ENCODE data around the gene HYDIN.
"Not testable (repeated sequence)": the region's sequence is repeated elsewhere in the genome, so short reads cannot be mapped to it uniquely, and the experiment has no call there.

Gene HYDIN

GRCh38 chr16:71053897-71054609 is 176.5 kb downstream of the HYDIN start:
- not testable (repeated sequence) for H3K9me3 ChIP-seq (replicated peaks in 1 of 11); H3K4me3 ChIP-seq; H3K36me3 ChIP-seq; H3K4me1 ChIP-seq; H3K27ac ChIP-seq; H3K27me3 ChIP-seq; H4K20me1 ChIP-seq; H3K9ac ChIP-seq; H3K4me2 ChIP-seq

GRCh38 chr16:71050307-71050706 is 180.2 kb downstream of the HYDIN start:
- not testable (repeated sequence) for H4K20me1 ChIP-seq; H3K4me3 ChIP-seq; H3K9ac ChIP-seq; H3K4me1 ChIP-seq; H3K27me3 ChIP-seq; H3K36me3 ChIP-seq; H3K9me3 ChIP-seq (replicated peaks in 1 of 11); H3K27ac ChIP-seq; H3K4me2 ChIP-seq

- H3K9me3 ChIP-seq (replicated peaks in 1 of 11); H4K20me1 ChIP-seq; H3K27me3 ChIP-seq; H3K4me2 ChIP-seq; H3K36me3 ChIP-seq; H3K4me3 ChIP-seq; H3K9ac ChIP-seq; H3K4me1 ChIP-seq; H3K27ac ChIP-seq: not testable (repeated sequence)
Observed at GRCh38 chr16:71039368-71040111, 191.0 kb downstream of the HYDIN start.

GRCh38 chr16:71038421-71038820 is 192.1 kb downstream of the HYDIN start:
- H3K4me2 ChIP-seq; H3K9me3 ChIP-seq (replicated peaks in 1 of 11); H3K9ac ChIP-seq; H3K36me3 ChIP-seq; H3K27ac ChIP-seq; H3K4me1 ChIP-seq; H4K20me1 ChIP-seq; H3K4me3 ChIP-seq; H3K27me3 ChIP-seq: not testable (repeated sequence)

GRCh38 chr16:71037987-71038386 is 192.5 kb downstream of the HYDIN start:
- not testable (repeated sequence) for H3K9ac ChIP-seq; H3K36me3 ChIP-seq; H3K27me3 ChIP-seq; H4K20me1 ChIP-seq; H3K4me2 ChIP-seq; H3K4me3 ChIP-seq; H3K27ac ChIP-seq; H3K9me3 ChIP-seq (replicated peaks in 1 of 11); H3K4me1 ChIP-seq

- not testable (repeated sequence) for H3K9me3 ChIP-seq (replicated peaks in 1 of 11); H4K20me1 ChIP-seq; H3K4me2 ChIP-seq; H3K4me1 ChIP-seq; H3K27me3 ChIP-seq; H3K27ac ChIP-seq; H3K4me3 ChIP-seq; H3K9ac ChIP-seq; H3K36me3 ChIP-seq
Observed at GRCh38 chr16:71028032-71028727, 202.3 kb downstream of the HYDIN start.

- not testable (repeated sequence) for H3K9ac ChIP-seq; H3K27ac ChIP-seq; H3K27me3 ChIP-seq; H3K9me3 ChIP-seq (replicated peaks in 1 of 11); H3K4me2 ChIP-seq; H4K20me1 ChIP-seq; H3K4me3 ChIP-seq; H3K4me1 ChIP-seq; H3K36me3 ChIP-seq
Observed at GRCh38 chr16:71027511-71027910, 203.0 kb downstream of the HYDIN start.

- H3K27ac ChIP-seq; H3K4me1 ChIP-seq; H3K9ac ChIP-seq; H3K27me3 ChIP-seq; H3K4me3 ChIP-seq; H3K4me2 ChIP-seq; H3K36me3 ChIP-seq; H3K9me3 ChIP-seq (replicated peaks in 1 of 11); H4K20me1 ChIP-seq: not testable (repeated sequence)
Observed at GRCh38 chr16:71023851-71024439, 206.6 kb downstream of the HYDIN start.

GRCh38 chr16:71021961-71022537 is 208.5 kb downstream of the HYDIN start:
- H3K27me3 ChIP-seq; H3K27ac ChIP-seq; H3K36me3 ChIP-seq; H3K9me3 ChIP-seq (replicated peaks in 1 of 11); H3K4me3 ChIP-seq; H3K4me2 ChIP-seq; H3K4me1 ChIP-seq; H3K9ac ChIP-seq; H4K20me1 ChIP-seq: not testable (repeated sequence)

- H3K9me3 ChIP-seq (replicated peaks in 1 of 11); H3K27ac ChIP-seq; H3K4me1 ChIP-seq; H3K27me3 ChIP-seq; H3K4me3 ChIP-seq; H3K36me3 ChIP-seq; H3K9ac ChIP-seq; H3K4me2 ChIP-seq; H4K20me1 ChIP-seq: not testable (repeated sequence)
Observed at GRCh38 chr16:71019067-71019682, 211.3 kb downstream of the HYDIN start.

- H3K27ac ChIP-seq; H3K9ac ChIP-seq; H3K4me1 ChIP-seq; H3K27me3 ChIP-seq; H3K4me3 ChIP-seq; H3K4me2 ChIP-seq; H3K9me3 ChIP-seq (replicated peaks in 1 of 11); H3K36me3 ChIP-seq; H4K20me1 ChIP-seq: not testable (repeated sequence)
Observed at GRCh38 chr16:71015419-71015818, 215.1 kb downstream of the HYDIN start.

GRCh38 chr16:71009440-71010223 is 220.9 kb downstream of the HYDIN start:
- H3K27me3 ChIP-seq; H3K36me3 ChIP-seq; H4K20me1 ChIP-seq; H3K9me3 ChIP-seq (replicated peaks in 1 of 11); H3K4me1 ChIP-seq; H3K27ac ChIP-seq; H3K4me3 ChIP-seq; H3K9ac ChIP-seq; H3K4me2 ChIP-seq: not testable (repeated sequence)

GRCh38 chr16:71006516-71006915 is 224.0 kb downstream of the HYDIN start:
- H4K20me1 ChIP-seq; H3K36me3 ChIP-seq; H3K4me1 ChIP-seq; H3K27ac ChIP-seq; H3K9ac ChIP-seq; H3K9me3 ChIP-seq (replicated peaks in 1 of 11); H3K4me2 ChIP-seq; H3K4me3 ChIP-seq; H3K27me3 ChIP-seq: not testable (repeated sequence)
